PC-3 (cell line): ENCODE results near the gene REEP2. TPM values are rescaled to one million over a fixed set of nuclear protein-coding genes. Genes with fewer than 3 reads are reported as not detected.

ENCODE experiments used
- ATAC-seq: fragments of 200-7000 bp; cut with Tn5 transposase; 2 replicates; pipeline ENCODE4 v1.9.1; 2020; ENCODE audit warnings: mild to moderate bottlenecking, moderate library complexity
- BruUV-seq: library from RNA; stranded (reverse); fragments of 400-500 nt; replicated peaks from 2 replicates; lab custom pipeline; 2021; lab: Mats Ljungman, UMichigan
- CTCF ChIA-PET: fragments of 300-600 bp; sonication (Branson Sonifier 250); formaldehyde crosslinking; loops from one replicate; lab custom pipeline; 2022; ENCODE audit warnings: antibody characterized with exemption; lab: Charles Lee
- POLR2A ChIA-PET: fragments of 300-600 bp; sonication (Branson Sonifier 250); formaldehyde crosslinking; loops from one replicate; lab custom pipeline; 2022; ENCODE audit warnings: antibody characterized with exemption; ENCODE audit not compliant: unreplicated experiment; lab: Charles Lee
- DNase-seq: peaks from one replicate; pipeline ENCODE4 v3.0.0-alpha.2; 2015
- H2AFZ ChIP-seq: fragments of 300-600 bp; sonication (generic); 2 replicates; pipeline ENCODE4 v1.6.0; 2016; ENCODE audit warnings: antibody characterized with exemption, low read length
- H3F3A ChIP-seq: fragments of 300-600 bp; sonication (generic); one replicate; pipeline ENCODE4 v1.6.0; 2017; ENCODE audit warnings: antibody characterized with exemption, low read length, control low read depth, mild to moderate bottlenecking; ENCODE audit not compliant: unreplicated experiment
- H3K27ac ChIP-seq: fragments of 300-600 bp; sonication (generic); 2 replicates; pipeline ENCODE4 v1.5.1; 2016; ENCODE audit warnings: mild to moderate bottlenecking, low read length
- H3K27me3 ChIP-seq: fragments of 300-600 bp; sonication (generic); 2 replicates; pipeline ENCODE4 v1.6.1; 2016; ENCODE audit warnings: low read length, mixed read lengths
- H3K36me3 ChIP-seq: fragments of 300-600 bp; sonication (generic); 2 replicates; pipeline ENCODE4 v1.6.1; 2016; ENCODE audit warnings: low read depth, mixed run types, low read length, mixed read lengths
- H3K4me1 ChIP-seq: fragments of 300-600 bp; sonication (generic); 2 replicates; pipeline ENCODE4 v1.5.1; 2016; ENCODE audit warnings: low read length; ENCODE audit not compliant: insufficient read depth
- H3K4me2 ChIP-seq: fragments of 300-600 bp; sonication (generic); 2 replicates; pipeline ENCODE4 v1.6.0; 2016; ENCODE audit warnings: low read length
- H3K4me3 ChIP-seq: fragments of 300-600 bp; sonication (generic); 2 replicates; pipeline ENCODE4 v1.5.1; 2016; ENCODE audit warnings: mild to moderate bottlenecking, low read length, mixed read lengths
- H3K79me2 ChIP-seq: fragments of 300-600 bp; sonication (generic); 2 replicates; pipeline ENCODE4 v1.6.1; 2017; ENCODE audit warnings: low read length, mixed read lengths
- H3K9ac ChIP-seq: fragments of 300-600 bp; sonication (generic); 2 replicates; pipeline ENCODE4 v1.6.0; 2016; ENCODE audit warnings: mild to moderate bottlenecking, low read length
- H3K9me2 ChIP-seq: fragments of 300-600 bp; sonication (generic); replicated peaks from 2 replicates; pipeline ENCODE4 v1.6.1; 2016; ENCODE audit warnings: mixed run types, low read length, mixed read lengths
- H3K9me3 ChIP-seq: fragments of 300-600 bp; sonication (generic); 2 replicates; pipeline ENCODE4 v1.6.1; 2016; ENCODE audit warnings: low read length, mixed read lengths
- H4K20me1 ChIP-seq: fragments of 300-600 bp; sonication (generic); 2 replicates; pipeline ENCODE4 v1.6.1; 2016; ENCODE audit warnings: low read length, mixed read lengths
- CTCF ChIP-seq: fragments of 300-600 bp; sonication (generic); conservative IDR thresholded peaks from 2 replicates; pipeline ENCODE4 v1.5.1; 2017; ENCODE audit warnings: antibody characterized with exemption, low read depth, mild to moderate bottlenecking, low read length
- EZH2 ChIP-seq: fragments of 300-600 bp; sonication (generic); IDR thresholded peaks from one replicate; pipeline ENCODE4 v1.6.1; 2017; ENCODE audit warnings: antibody characterized with exemption, mild to moderate bottlenecking, low read length; ENCODE audit not compliant: unreplicated experiment
- EZH2phosphoT487 ChIP-seq: fragments of 300-600 bp; sonication (generic); IDR thresholded peaks from 2 replicates; pipeline ENCODE4 v1.6.1; 2018; ENCODE audit warnings: mild to moderate bottlenecking, antibody characterized with exemption, low read length, borderline replicate concordance
- intact Hi-C: fragments of 100-400 bp; cut with micrococcal nuclease; formaldehyde crosslinking; loops from 2 replicates; pipeline ENCODE4 v1.9.0; 2023
- total RNA-seq: library from RNA; depleted of rRNA; stranded (reverse); fragments of >200 nt; gene quantifications from 2 replicates; pipeline ENCODE4 v1.2.3, GENCODE V29; 2014

Gene REEP2
- total RNA-seq, 1 experiment from 2014 or later: 2.5 TPM

DNA sequence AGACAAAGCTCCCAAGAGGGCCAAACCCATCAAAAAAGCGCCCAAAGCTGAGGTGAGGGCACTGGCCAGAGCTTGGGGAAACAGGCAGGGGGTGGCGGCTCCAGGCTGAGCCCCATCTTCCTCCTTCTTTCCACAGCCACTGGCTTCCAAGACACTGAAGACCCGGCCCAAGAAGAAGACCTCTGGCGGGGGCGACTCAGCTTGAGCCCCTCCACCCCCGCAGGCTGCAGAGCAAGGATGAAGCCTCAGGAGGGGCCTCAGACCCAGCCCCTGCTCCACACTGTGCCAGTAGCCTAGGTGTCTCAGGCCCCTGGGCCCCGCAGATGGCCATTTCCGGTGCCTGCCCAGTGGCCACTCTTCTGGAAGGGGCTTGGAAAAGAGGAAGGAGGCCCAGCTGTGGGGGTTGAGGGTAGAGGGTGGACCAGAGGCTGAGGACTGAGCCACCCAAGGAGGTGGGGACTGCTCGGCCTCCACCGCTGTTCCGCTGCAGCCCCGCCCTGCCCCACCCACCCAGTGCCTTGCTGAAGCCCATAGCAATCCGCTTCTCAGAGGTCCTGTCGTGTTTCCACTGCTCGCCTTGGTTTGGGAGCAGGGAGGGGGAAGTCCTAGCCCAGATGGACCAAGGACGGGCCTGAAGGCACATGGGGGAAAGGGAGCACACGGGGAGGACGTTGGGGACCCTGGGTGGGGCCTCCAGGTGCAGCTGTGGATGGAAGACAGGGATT is 6.9 kb downstream of the REEP2 start:
- Histone ChIP-seq H3K9me3 (no peaks in the 10 kb centered on the region), H3K9ac (no peak overlapping the region), H3K36me3 (no peaks in the 10 kb centered on the region), H3K9me2 (no peaks in the 10 kb centered on the region), H3K79me2 (no peaks in the 10 kb centered on the region), H3K4me3 (no peak overlapping the region), H3F3A (no peaks in the 10 kb centered on the region), H3K27ac (no peak overlapping the region), H3K4me1 (no peaks in the 10 kb centered on the region), H4K20me1 (no peaks in the 10 kb centered on the region), H3K4me2 (no peak overlapping the region), H3K27me3 (no peaks in the 10 kb centered on the region), H2AFZ (no peak overlapping the region)
- TF ChIP-seq EZH2phosphoT487: no peak
- no peak for TF ChIP-seq CTCF
- no peak for TF ChIP-seq EZH2
- BruUV-seq: no TSS peak
- ATAC-seq (no peak), DNase-seq (no peak)
- ChIA-PET POLR2A (no interaction called here), CTCF (no interaction called here)
- intact Hi-C loops: no loop called here

GRCh38 chr5:138448070-138448469 is 9.2 kb downstream of the REEP2 start:
- Histone ChIP-seq H3K9me2 (no peaks in the 10 kb centered on the region), H3K79me2 (no peaks in the 10 kb centered on the region), H3K27me3 (no peaks in the 10 kb centered on the region), H3K4me3 (no peak overlapping the region), H3K4me2 (no peak overlapping the region), H3K4me1 (no peaks in the 10 kb centered on the region), H3K27ac (no peak overlapping the region), H3F3A (no peaks in the 10 kb centered on the region), H4K20me1 (no peaks in the 10 kb centered on the region), H3K9me3 (no peaks in the 10 kb centered on the region), H2AFZ (no peak overlapping the region), H3K9ac (no peak overlapping the region), H3K36me3 (no peaks in the 10 kb centered on the region)
- intact Hi-C loops: no loop called here
- BruUV-seq: no TSS peak
- ChIA-PET CTCF (interaction anchor here (1.5 kb wide), 1 partner anchor 56 kb away, joined by 12 read pairs; no protein-coding TSS in a partner anchor), POLR2A (no interaction called here)
- TF ChIP-seq EZH2 (no peak), EZH2phosphoT487 (no peak), CTCF (no peak)
- no peak for DNase-seq
- ATAC-seq: no peak
